Lower leg skin (tissue), 4 donors: ENCODE measurements around the gene TERT. TPM values are rescaled to one million over a fixed set of nuclear protein-coding genes. Genes with fewer than 3 reads are reported as not detected.
"Not testable (repeated sequence)": the region's sequence is repeated elsewhere in the genome, so short reads cannot be mapped to it uniquely, and the experiment has no call there.

Experiments used
- DNase-seq, 2 donors: peaks; one replicate each; pipeline ENCODE4 v3.0.0-alpha.2; 2019; ENCODE audit warnings: low spot score in 2 of 2
- H3K4me3 ChIP-seq: fragments of 200-600 bp; sonication (generic); 2 replicates; pipeline ENCODE4 v1.5.1; 2017; ENCODE audit warnings: mild to moderate bottlenecking, low read depth; ENCODE audit not compliant: poor library complexity, severe bottlenecking
- POLR2A ChIP-seq, 2 donors: fragments of 450-650 bp; IDR thresholded peaks; one replicate each; pipeline ENCODE4 v1.6.1; 2016 to 2017; ENCODE audit warnings: antibody characterized with exemption in 2 of 2, mild to moderate bottlenecking in 1 of 2, moderate library complexity in 1 of 2
- WGBS, 2 donors: methylation state at CpG; one replicate each; pipeline ENCODE4 v1.1.5; 2018; 5-methylcytosine and 5-hydroxymethylcytosine counted together
- intact Hi-C: fragments of 100-400 bp; cut with DNase I; formaldehyde crosslinking; loops from one replicate; pipeline ENCODE4 v1.15.0; 2023; ENCODE audit warnings: low total_unique reads
- total RNA-seq, 4 donors: library from RNA; depleted of rRNA; stranded (reverse); fragments of >200 nt; gene quantifications; one replicate each; pipeline ENCODE4 v1.1.0, GENCODE V29; 2016
- TF ChIP-seq, protein P1 (sequence below), 3 donors: fragments of 450-650 bp; IDR thresholded peaks; one replicate each; pipeline ENCODE4 v1.5.1; 2016; ENCODE audit warnings: antibody characterized with exemption in 3 of 3, mild to moderate bottlenecking in 3 of 3, moderate library complexity in 2 of 3

The TERT gene
- under 1 TPM in 2 of 4 donors, not detected in 2; 0.13 to 0.38 TPM for total RNA-seq

DNA sequence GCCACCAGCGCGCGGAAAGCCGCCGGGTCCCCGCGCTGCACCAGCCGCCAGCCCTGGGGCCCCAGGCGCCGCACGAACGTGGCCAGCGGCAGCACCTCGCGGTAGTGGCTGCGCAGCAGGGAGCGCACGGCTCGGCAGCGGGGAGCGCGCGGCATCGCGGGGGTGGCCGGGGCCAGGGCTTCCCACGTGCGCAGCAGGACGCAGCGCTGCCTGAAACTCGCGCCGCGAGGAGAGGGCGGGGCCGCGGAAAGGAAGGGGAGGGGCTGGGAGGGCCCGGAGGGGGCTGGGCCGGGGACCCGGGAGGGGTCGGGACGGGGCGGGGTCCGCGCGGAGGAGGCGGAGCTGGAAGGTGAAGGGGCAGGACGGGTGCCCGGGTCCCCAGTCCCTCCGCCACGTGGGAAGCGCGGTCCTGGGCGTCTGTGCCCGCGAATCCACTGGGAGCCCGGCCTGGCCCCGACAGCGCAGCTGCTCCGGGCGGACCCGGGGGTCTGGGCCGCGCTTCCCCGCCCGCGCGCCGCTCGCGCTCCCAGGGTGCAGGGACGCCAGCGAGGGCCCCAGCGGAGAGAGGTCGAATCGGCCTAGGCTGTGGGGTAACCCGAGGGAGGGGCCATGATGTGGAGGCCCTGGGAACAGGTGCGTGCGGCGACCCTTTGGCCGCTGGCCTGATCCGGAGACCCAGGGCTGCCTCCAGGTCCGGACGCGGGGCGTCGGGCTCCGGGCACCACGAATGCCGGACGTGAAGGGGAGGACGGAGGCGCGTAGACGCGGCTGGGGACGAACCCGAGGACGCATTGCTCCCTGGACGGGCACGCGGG is at the start of gene TERT:
Gene TERT, minus strand, starts transcription at position 234 of the 815 bp plus-strand sequence. Its CDS starts 79 bp downstream, at position 155.
- WGBS, 2 donors = 8% methylated on average over 31 to 38 of the region's 102 CpGs
- DNase-seq = peak in 1 of 2 donors; percentile 82
- intact Hi-C loops = no loop called here
- no peak within 1 kb of the TSS for H3K4me3 ChIP-seq
- TF ChIP-seq, protein P1, sequence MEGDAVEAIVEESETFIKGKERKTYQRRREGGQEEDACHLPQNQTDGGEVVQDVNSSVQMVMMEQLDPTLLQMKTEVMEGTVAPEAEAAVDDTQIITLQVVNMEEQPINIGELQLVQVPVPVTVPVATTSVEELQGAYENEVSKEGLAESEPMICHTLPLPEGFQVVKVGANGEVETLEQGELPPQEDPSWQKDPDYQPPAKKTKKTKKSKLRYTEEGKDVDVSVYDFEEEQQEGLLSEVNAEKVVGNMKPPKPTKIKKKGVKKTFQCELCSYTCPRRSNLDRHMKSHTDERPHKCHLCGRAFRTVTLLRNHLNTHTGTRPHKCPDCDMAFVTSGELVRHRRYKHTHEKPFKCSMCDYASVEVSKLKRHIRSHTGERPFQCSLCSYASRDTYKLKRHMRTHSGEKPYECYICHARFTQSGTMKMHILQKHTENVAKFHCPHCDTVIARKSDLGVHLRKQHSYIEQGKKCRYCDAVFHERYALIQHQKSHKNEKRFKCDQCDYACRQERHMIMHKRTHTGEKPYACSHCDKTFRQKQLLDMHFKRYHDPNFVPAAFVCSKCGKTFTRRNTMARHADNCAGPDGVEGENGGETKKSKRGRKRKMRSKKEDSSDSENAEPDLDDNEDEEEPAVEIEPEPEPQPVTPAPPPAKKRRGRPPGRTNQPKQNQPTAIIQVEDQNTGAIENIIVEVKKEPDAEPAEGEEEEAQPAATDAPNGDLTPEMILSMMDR (IDR thresholded peaks at IDR 0.05) = no peak
- no peak for TF ChIP-seq POLR2A (IDR thresholded peaks at IDR 0.05)

DNA sequence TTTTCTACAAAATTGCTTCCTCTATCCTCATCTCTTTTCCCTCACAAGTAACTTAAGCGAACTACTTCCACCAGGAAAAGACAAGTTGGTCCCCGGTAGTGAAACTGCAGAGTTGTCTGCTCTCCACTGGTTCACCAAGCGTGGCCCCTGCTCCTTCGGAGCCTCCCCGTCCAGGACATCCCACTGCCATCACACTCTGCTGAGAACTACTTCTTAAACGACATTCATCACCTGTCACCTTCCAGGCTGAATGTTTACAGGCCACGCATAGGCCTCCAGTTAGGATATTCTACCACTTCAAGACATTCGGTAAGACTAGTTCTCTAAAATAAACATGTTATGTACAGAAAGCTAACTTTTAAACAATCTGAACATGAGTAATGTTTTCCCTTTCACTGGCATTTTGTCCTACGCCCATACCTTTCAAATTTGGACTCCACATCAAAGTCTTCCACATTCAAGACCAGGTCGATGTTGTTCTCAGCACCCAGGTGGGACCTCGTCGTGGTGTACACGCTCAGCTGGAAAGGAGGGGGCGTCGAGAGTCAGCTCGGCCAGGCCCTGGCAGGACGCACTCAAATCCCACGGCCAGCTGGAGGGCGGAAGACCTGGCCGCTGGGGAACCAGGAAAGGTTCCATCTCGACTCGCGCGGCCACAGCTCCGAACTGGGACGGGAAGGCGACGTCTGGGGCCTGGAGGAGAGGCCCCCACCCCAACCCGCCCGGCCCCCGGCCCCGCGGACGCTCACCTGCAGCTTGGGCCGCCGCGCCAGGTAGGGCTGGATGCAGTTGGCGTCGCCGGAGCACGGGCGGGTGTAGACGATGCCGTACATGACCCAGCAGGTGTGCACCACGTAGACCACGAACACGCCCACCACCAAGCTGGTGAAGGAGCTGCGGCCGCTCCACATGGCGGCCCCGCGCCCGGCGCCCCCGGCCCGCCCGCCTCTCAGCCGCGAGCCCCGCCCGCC is 49.3 kb upstream of the TERT start:
- H3K4me3 ChIP-seq = peak overlapping the region; percentile 42
- intact Hi-C loops = no loop called here
- no peak for TF ChIP-seq POLR2A (IDR thresholded peaks at IDR 0.05)
- TF ChIP-seq, protein P1 (IDR thresholded peaks at IDR 0.05) = no peak
- no peak for DNase-seq
- WGBS, 2 donors = 12 to 18% methylated on average over 21 to 28 of the region's 61 CpGs

DNA sequence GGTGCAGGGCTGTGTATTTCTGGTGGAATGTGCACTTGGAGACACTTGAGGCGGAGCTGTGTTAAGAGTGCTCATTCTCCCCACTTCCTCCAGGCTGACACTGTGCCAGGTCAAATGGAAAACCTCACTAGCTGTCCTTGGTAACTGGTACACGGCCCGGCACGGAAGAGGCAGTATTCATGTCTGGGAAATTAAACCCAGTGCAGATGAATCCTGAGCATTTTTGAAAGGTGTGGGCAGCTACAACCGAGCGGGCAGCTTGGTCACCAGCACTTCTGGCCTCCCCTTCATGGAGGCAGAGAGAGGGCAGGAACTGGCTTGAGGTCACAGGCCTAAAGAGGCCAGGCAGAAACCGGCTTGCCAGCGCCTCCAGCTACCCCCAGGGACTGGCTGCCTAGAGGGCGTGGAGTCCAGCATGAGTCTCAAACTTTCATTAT is 48.5 kb upstream of the TERT start:
- DNase-seq = no peak
- WGBS, 2 donors = 79 to 87% methylated on average over 9 of the region's 9 CpGs
- H3K4me3 ChIP-seq = no peak overlapping the region

DNA sequence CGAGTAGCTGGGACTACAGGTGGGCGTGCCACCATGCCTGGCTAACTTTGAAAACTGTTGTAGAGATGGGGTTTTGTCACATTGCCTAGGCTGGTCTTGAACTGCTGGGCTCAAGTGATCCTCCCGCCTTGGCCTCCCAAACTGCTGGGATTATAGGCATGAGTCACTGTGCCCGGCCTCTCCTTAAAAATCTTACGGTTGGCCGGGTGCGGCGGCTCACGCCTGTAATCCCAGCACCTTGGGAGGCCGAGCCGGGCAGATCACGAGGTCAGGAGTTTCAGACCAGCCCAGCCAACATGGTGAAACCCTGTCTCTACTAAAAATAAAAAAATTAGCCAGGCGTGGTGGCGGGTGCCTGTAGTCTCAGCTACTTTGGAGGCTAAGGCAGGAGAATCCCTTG is 47.8 kb upstream of the TERT start:
- intact Hi-C loops, H3K4me3 ChIP-seq, DNase-seq: not testable (repeated sequence)
- WGBS, 2 donors = 90 to 93% methylated on average over 14 of the region's 14 CpGs

More for the DNA sequence above, 48.5 kb upstream of the TERT start:
- intact Hi-C loops = no loop called here
- TF ChIP-seq, protein P1 (IDR thresholded peaks at IDR 0.05) = no peak
- no peak for TF ChIP-seq POLR2A (IDR thresholded peaks at IDR 0.05)

DNA sequence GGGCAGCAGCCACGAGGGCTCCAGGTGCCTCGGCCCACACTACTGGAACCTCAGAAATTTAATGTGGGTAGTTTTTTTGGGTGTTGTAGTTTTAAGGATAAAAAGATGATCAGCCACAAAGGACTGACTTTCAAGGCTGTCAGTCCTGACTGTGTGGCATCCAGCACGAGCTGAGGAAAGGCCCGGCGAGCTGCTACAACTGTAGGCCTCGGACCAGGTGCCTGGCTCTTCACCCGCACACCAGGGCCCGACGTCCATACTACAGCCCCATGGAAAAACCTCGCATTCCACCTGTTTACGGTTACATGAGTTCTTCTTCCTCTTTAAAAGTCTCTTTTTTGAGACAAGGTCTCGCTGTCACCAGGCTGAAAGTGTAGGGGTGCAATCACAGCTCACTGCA is 47.4 kb upstream of the TERT start:
- H3K4me3 ChIP-seq = no peak overlapping the region
- TF ChIP-seq POLR2A (IDR thresholded peaks at IDR 0.05) = no peak
- TF ChIP-seq, protein P1 (IDR thresholded peaks at IDR 0.05) = no peak
- 94% methylated on average over 12 of the region's 12 CpGs for WGBS, 2 donors
- intact Hi-C loops = no loop called here
- DNase-seq = no peak

DNA sequence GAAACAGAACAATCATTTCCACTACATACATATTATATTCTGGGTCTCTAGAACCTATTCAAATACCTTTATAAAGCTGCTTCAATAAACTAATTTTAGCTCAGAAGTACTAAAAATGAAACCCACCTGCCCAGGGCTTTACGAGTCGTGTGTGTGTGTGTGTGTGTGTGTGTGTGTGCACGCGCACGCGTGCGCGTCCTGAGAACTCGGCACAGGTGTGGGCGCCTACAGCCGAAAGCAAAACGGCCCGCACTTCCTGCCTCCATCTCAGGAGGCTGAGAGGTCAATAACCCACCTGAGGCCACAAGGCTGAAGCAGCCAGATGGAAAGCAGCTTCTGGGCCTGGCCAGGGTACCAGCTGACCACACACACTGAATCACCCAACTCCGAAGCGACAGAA is 47.0 kb upstream of the TERT start:
- no peak for TF ChIP-seq POLR2A (IDR thresholded peaks at IDR 0.05)
- TF ChIP-seq, protein P1 (IDR thresholded peaks at IDR 0.05) = no peak
- intact Hi-C loops = no loop called here
- WGBS, 2 donors = 92 to 93% methylated on average over 15 of the region's 15 CpGs
- H3K4me3 ChIP-seq = no peak overlapping the region
- DNase-seq = no peak

DNA sequence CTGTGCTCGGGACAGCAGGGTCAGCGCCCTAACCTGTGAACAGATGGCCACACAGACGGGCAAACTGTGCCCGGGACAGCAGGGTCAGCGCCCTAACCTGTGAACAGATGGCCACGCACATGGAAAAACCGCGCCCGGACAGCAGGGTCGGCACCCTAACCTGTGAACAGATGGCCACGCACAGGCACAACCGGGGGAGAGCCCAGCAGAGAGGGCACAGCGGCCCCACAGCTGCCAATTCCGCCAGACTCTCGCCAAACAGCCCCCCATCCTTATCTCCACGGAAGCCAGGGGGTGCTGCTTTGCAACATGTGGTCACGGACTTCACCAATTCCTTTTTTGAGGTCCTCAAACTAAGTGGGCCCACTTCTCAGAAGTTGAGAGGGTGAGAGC is 44.9 kb upstream of the TERT start:
- intact Hi-C loops, H3K4me3 ChIP-seq, DNase-seq: not testable (repeated sequence)
- whole genome bisulfite sequencing, 2 donors = 91 to 95% methylated on average over 7 to 15 of the region's 17 CpGs

DNA sequence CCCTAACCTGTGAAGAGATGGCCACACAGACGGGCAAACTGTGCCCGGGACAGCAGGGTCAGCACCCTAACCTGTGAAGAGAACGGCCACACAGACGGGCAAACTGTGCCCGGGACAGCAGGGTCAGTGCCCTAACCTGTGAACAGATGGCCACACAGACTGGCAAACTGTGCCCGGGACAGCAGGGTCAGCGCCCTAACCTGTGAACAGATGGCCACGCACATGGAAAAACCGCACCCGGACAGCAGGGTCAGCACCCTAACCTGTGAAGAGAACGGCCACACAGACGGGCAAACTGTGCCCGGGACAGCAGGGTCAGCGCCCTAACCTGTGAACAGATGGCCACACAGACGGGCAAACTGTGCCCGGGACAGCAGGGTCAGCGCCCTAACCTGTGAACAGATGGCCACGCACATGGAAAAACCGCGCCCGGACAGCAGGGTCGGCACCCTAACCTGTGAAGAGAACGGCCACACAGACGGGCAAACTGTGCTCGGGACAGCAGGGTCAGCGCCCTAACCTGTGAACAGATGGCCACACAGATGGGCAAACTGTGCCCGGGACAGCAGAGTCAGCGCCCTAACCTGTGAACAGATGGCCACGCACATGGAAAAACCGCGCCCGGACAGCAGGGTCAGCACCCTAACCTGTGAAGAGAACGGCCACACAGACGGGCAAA is 44.4 kb upstream of the TERT start:
- intact Hi-C loops, DNase-seq, H3K4me3 ChIP-seq: not testable (repeated sequence)
- WGBS, 2 donors = 93 to 95% methylated on average over 25 to 29 of the region's 34 CpGs
